HCT116 (cell line): ENCODE measurements around the gene PLEKHG1. TPM values are rescaled to one million over a fixed set of nuclear protein-coding genes. Genes with fewer than 3 reads are reported as not detected.

Source experiments
- ATAC-seq: fragments of 200-7000 bp; cut with Tn5 transposase; 2 replicates; pipeline ENCODE4 v1.9.1; 2020; ENCODE audit warnings: mild to moderate bottlenecking, moderate library complexity
- BruUV-seq: library from RNA; stranded (reverse); fragments of 400-500 nt; replicated peaks from 2 replicates; lab custom pipeline; 2021; lab: Mats Ljungman, UMichigan
- CTCF ChIA-PET: fragments of 300-600 bp; sonication (Branson Sonifier 250); formaldehyde crosslinking; loops from one replicate; lab custom pipeline; 2021; ENCODE audit warnings: antibody characterized with exemption; lab: Charles Lee
- POLR2A ChIA-PET: fragments of 300-600, 350-600 bp; sonication (Branson Sonifier 250); formaldehyde crosslinking; loops from one replicate; lab custom pipeline; 2021; ENCODE audit warnings: antibody characterized with exemption; lab: Charles Lee
- RAD21 ChIA-PET, 2 experiments: fragments of 300-600 bp; sonication (Branson Sonifier 250); formaldehyde crosslinking; loops; one replicate each; lab custom pipeline; 2023; ENCODE audit warnings: low total read pairs in 2 of 2; ENCODE audit not compliant: uncharacterized antibody in 2 of 2, unreplicated experiment in 2 of 2, low non-redundant PET in 1 of 2; lab: Charles Lee
- DNase-seq: peaks from one replicate; pipeline ENCODE4 v3.0.0-alpha.2; 2010; ENCODE audit warnings: low read depth, low spot score
- H2AFZ ChIP-seq: fragments of 200-600 bp; shearing (Covaris generic), sonication (generic); 2 replicates; pipeline ENCODE4 v1.6.1; 2017; ENCODE audit warnings: low read depth, mixed run types, mixed read lengths, antibody characterized with exemption, low read length; ENCODE audit not compliant: poor library complexity, severe bottlenecking
- H3K27ac ChIP-seq: 2 replicates; pipeline ENCODE4 v1.5.1; 2012; ENCODE audit warnings: low read depth, low read length
- H3K27me3 ChIP-seq: fragments of 200-600 bp; sonication (generic); 2 replicates; pipeline ENCODE4 v1.6.1; 2016; ENCODE audit warnings: mixed run types, low read length, mixed read lengths; ENCODE audit not compliant: insufficient read depth
- H3K36me3 ChIP-seq, 2 experiments: fragments of 200-500 bp in 1 of 2; fragments of 200-600 bp in 1 of 2; sonication (Bioruptor generic) in 1 of 2; sonication (generic) in 1 of 2; 2 replicates each; pipeline versions ENCODE4 v1.5.1 to v1.6.1; 2014 to 2016; ENCODE audit warnings: low read length in 2 of 2, inconsistent platforms in 1 of 2, mixed read lengths in 1 of 2, mixed run types in 1 of 2; ENCODE audit not compliant: insufficient read depth in 2 of 2, control insufficient read depth in 1 of 2
- H3K4me1 ChIP-seq, 2 experiments: fragments of 200-600 bp in 1 of 2; sonication (generic) in 1 of 2; 2 replicates each; pipeline versions ENCODE4 v1.5.1 to v1.6.1; 2012 to 2017; ENCODE audit warnings: low read length in 2 of 2, inconsistent platforms in 1 of 2, mild to moderate bottlenecking in 1 of 2, mixed read lengths in 1 of 2, mixed run types in 1 of 2, moderate library complexity in 1 of 2; ENCODE audit not compliant: insufficient read depth in 2 of 2, control insufficient read depth in 1 of 2
- H3K4me2 ChIP-seq: fragments of 200-600 bp; sonication (generic); 2 replicates; pipeline ENCODE4 v1.6.1; 2017; ENCODE audit warnings: mixed run types, low read length, mixed read lengths
- H3K4me3 ChIP-seq, 2 experiments: fragments of 200-600 bp in 1 of 2; sonication (generic) in 1 of 2; replicated peaks in 1 of 2; 2 replicates each; pipeline ENCODE4 v1.5.1; 2011 to 2016; ENCODE audit warnings: low read length in 2 of 2, control low read depth in 1 of 2, low read depth in 1 of 2, mild to moderate bottlenecking in 1 of 2, mixed read lengths in 1 of 2, mixed run types in 1 of 2
- H3K79me2 ChIP-seq: fragments of 200-600 bp; sonication (generic); 2 replicates; pipeline ENCODE4 v1.6.1; 2017; ENCODE audit warnings: mild to moderate bottlenecking, mixed run types, low read length, moderate library complexity, mixed read lengths; ENCODE audit not compliant: insufficient read depth
- H3K9ac ChIP-seq: fragments of 200-600 bp; sonication (generic); 2 replicates; pipeline ENCODE4 v1.6.1; 2016; ENCODE audit warnings: low read length, mixed read lengths
- H3K9me2 ChIP-seq: fragments of 200-600 bp; sonication (generic), shearing (Covaris generic); 2 replicates; pipeline ENCODE4 v1.6.1; 2017; ENCODE audit warnings: mixed run types, mild to moderate bottlenecking, moderate library complexity; ENCODE audit not compliant: insufficient read depth
- H3K9me3 ChIP-seq, 2 experiments: fragments of 200-500 bp in 1 of 2; fragments of 200-600 bp in 1 of 2; sonication (Bioruptor generic) in 1 of 2; sonication (generic) in 1 of 2; 2 replicates each; pipeline ENCODE4 v1.6.1; 2014 to 2017; ENCODE audit warnings: low read length in 2 of 2, mixed read lengths in 2 of 2, inconsistent platforms in 1 of 2, low read depth in 1 of 2, mild to moderate bottlenecking in 1 of 2, mixed run types in 1 of 2, moderate library complexity in 1 of 2; ENCODE audit not compliant: control insufficient read depth in 1 of 2, insufficient read depth in 1 of 2
- H4K20me1 ChIP-seq: fragments of 200-600 bp; sonication (generic), shearing (Covaris generic); 2 replicates; pipeline ENCODE4 v1.6.1; 2017; ENCODE audit warnings: mixed run types, mild to moderate bottlenecking, moderate library complexity; ENCODE audit not compliant: insufficient read depth
- CBX3 ChIP-seq: IDR thresholded peaks from 2 replicates; pipeline ENCODE4 v1.6.1; 2012; ENCODE audit warnings: low read depth
- CEBPB ChIP-seq: IDR thresholded peaks from 2 replicates; pipeline ENCODE4 v1.6.1; 2012; ENCODE audit warnings: low read depth
- EGR1 ChIP-seq: IDR thresholded peaks from 2 replicates; pipeline ENCODE4 v1.6.1; 2012; ENCODE audit warnings: low read depth
- EZH2 ChIP-seq: fragments of 200-600 bp; sonication (generic); IDR thresholded peaks from 2 replicates; pipeline ENCODE4 v1.6.1; 2017; ENCODE audit warnings: antibody characterized with exemption, mixed run types
- FOSL1 ChIP-seq: IDR thresholded peaks from 2 replicates; pipeline ENCODE4 v1.6.1; 2012; ENCODE audit warnings: low read depth
- JUND ChIP-seq: IDR thresholded peaks from 2 replicates; pipeline ENCODE4 v1.6.1; 2012
- POLR2AphosphoS5 ChIP-seq: IDR thresholded peaks from 2 replicates; pipeline ENCODE4 v1.6.1; 2011; ENCODE audit warnings: mild to moderate bottlenecking, low read depth, low read length, moderate library complexity
- RAD21 ChIP-seq: IDR thresholded peaks from 2 replicates; pipeline ENCODE4 v1.6.1; 2012; ENCODE audit warnings: low read depth, mild to moderate bottlenecking
- SIN3A ChIP-seq: IDR thresholded peaks from 2 replicates; pipeline ENCODE4 v1.6.1; 2012; ENCODE audit warnings: low read depth
- SRF ChIP-seq: IDR thresholded peaks from 2 replicates; pipeline ENCODE4 v1.6.1; 2012; ENCODE audit warnings: low read depth
- YY1 ChIP-seq: IDR thresholded peaks from 2 replicates; pipeline ENCODE4 v1.6.1; 2011; ENCODE audit warnings: low read length, low read depth, moderate library complexity, mild to moderate bottlenecking; ENCODE audit not compliant: insufficient replicate concordance; ENCODE audit errors: extremely low read depth
- ZFX ChIP-seq: fragments of 450-650 bp; IDR thresholded peaks from 2 replicates; pipeline ENCODE4 v1.6.1; 2017
- ZNF274 ChIP-seq: fragments of 200-500 bp; sonication (Bioruptor generic); IDR thresholded peaks from 2 replicates; pipeline ENCODE4 v1.6.1; 2014; ENCODE audit warnings: mild to moderate bottlenecking, low read depth, low read length, inconsistent platforms
- intact Hi-C: fragments of 100-400 bp; cut with micrococcal nuclease; formaldehyde crosslinking; loops from 2 replicates; pipeline ENCODE4 v1.10.0; 2022
- total RNA-seq: library from RNA; stranded (reverse); gene quantifications from one replicate; pipeline ENCODE4 v1.2.1, GENCODE V29; 2021; ENCODE audit not compliant: unreplicated experiment
- TF ChIP-seq, protein P1 (sequence below): IDR thresholded peaks from 2 replicates; pipeline ENCODE4 v1.6.1; 2012; ENCODE audit warnings: low read depth
- TF ChIP-seq, protein P2 (sequence below): IDR thresholded peaks from 2 replicates; pipeline ENCODE4 v1.6.1; 2011; ENCODE audit warnings: mild to moderate bottlenecking, low read length, moderate library complexity; ENCODE audit not compliant: insufficient replicate concordance; ENCODE audit errors: extremely low read depth
- TF ChIP-seq, protein P3 (sequence below): IDR thresholded peaks from 2 replicates; pipeline ENCODE4 v1.6.1; 2012

Gene PLEKHG1
- total RNA-seq, 1 experiment from 2014 or later, result 10.4 TPM

DNA sequence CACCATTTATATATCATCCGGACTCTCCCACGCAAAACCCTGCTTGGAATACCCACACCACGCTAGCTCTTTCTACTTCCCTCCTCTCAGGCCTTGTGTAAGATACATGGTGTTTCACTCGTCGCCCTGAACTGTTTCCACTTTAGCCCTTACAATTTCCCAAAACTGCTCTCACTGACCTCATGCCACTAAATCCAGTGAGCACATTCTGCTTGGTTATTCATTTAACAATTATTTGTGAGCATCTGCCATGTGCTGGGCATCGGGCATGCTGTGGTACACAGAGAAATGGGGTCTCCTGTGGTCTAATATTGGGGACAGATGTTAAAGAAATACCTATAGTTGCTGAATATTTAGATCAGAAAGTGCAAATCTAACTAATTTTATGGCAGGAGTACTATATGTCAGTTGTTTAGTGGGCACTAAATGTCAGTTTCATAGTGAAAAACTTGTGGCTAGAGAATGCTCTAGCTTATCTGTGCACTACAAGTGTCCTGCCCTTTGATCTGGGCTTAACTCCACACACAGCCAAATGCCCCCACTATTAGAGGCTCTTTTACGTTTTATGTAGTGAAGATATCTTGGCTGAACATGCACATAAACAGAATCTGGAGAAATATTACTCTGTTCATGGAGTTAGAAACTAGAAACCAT, 41.0 kb downstream of the PLEKHG1 start:
- no peak for ATAC-seq
- no TSS peak for BruUV-seq

DNA sequence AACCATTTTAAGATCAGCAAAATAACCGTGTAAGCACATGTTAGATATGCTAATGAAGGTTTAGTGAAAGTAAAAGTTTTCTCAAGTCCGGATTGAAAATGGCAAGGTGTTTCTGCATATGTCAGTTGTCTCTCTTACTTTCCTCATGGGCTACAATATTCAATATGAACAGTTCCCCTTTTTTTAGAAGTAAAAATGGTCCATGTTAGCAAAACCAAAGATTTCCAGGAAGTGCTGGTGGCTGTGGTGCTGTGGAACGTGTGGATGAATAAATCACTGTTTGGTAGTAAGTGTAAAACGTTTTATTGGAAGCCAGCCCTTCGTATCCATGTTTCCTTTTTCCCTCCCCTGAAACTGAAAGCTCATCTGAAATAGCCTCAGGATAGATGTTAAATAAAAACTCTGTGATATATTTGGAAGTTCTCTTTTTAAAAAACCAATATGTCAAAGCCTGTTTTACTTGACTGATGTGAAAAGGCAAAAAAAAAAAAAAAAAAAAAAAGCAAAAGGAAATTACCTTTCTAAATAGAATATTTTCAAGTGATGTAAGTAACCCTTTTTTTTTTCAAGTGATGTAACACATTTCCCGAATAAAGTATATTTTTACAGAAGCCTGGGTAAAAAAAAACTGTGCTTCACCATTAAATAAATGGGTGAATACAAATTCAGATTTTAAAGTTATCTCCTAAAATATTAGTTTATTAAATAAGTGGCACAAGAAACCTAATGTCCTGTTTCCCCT, 41.9 kb downstream of the PLEKHG1 start:
- H3K9me2 ChIP-seq, result no peaks in the 10 kb centered on the region
- CTCF ChIA-PET, result no interaction called here
- intact Hi-C loops, result no loop called here
- RAD21 ChIA-PET, result no interaction called here
- no peaks in the 10 kb centered on the region for H3K79me2 ChIP-seq
- TF ChIP-seq CBX3 (no peak), CEBPB (no peak), EGR1 (no peak), RAD21 (no peak), JUND (no peak), ZFX (no peak), EZH2 (no peak), SRF (no peak), ZNF274 (no peak), SIN3A (no peak), POLR2AphosphoS5 (no peak)
- TF ChIP-seq, protein P1, sequence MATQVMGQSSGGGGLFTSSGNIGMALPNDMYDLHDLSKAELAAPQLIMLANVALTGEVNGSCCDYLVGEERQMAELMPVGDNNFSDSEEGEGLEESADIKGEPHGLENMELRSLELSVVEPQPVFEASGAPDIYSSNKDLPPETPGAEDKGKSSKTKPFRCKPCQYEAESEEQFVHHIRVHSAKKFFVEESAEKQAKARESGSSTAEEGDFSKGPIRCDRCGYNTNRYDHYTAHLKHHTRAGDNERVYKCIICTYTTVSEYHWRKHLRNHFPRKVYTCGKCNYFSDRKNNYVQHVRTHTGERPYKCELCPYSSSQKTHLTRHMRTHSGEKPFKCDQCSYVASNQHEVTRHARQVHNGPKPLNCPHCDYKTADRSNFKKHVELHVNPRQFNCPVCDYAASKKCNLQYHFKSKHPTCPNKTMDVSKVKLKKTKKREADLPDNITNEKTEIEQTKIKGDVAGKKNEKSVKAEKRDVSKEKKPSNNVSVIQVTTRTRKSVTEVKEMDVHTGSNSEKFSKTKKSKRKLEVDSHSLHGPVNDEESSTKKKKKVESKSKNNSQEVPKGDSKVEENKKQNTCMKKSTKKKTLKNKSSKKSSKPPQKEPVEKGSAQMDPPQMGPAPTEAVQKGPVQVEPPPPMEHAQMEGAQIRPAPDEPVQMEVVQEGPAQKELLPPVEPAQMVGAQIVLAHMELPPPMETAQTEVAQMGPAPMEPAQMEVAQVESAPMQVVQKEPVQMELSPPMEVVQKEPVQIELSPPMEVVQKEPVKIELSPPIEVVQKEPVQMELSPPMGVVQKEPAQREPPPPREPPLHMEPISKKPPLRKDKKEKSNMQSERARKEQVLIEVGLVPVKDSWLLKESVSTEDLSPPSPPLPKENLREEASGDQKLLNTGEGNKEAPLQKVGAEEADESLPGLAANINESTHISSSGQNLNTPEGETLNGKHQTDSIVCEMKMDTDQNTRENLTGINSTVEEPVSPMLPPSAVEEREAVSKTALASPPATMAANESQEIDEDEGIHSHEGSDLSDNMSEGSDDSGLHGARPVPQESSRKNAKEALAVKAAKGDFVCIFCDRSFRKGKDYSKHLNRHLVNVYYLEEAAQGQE, result no peak
- TF ChIP-seq, protein P2, sequence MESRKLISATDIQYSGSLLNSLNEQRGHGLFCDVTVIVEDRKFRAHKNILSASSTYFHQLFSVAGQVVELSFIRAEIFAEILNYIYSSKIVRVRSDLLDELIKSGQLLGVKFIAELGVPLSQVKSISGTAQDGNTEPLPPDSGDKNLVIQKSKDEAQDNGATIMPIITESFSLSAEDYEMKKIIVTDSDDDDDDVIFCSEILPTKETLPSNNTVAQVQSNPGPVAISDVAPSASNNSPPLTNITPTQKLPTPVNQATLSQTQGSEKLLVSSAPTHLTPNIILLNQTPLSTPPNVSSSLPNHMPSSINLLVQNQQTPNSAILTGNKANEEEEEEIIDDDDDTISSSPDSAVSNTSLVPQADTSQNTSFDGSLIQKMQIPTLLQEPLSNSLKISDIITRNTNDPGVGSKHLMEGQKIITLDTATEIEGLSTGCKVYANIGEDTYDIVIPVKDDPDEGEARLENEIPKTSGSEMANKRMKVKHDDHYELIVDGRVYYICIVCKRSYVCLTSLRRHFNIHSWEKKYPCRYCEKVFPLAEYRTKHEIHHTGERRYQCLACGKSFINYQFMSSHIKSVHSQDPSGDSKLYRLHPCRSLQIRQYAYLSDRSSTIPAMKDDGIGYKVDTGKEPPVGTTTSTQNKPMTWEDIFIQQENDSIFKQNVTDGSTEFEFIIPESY, result no peak
- no peak overlapping the region for H3K9ac ChIP-seq
- no peak overlapping the region for H3K27ac ChIP-seq
- DNase-seq (no peak), ATAC-seq (no peak)
- no peaks in the 10 kb centered on the region for H3K4me1 ChIP-seq
- H3K27me3 ChIP-seq, result no peaks in the 10 kb centered on the region
- no peak overlapping the region for H3K4me2 ChIP-seq
- H3K36me3 ChIP-seq, result no peaks in the 10 kb centered on the region
- no peak overlapping the region for H2AFZ ChIP-seq
- H3K4me3 ChIP-seq, result no peak overlapping the region
- no peaks in the 10 kb centered on the region for H4K20me1 ChIP-seq
- POLR2A ChIA-PET, result no interaction called here
- H3K9me3 ChIP-seq, result no peaks in the 10 kb centered on the region
- no TSS peak for BruUV-seq

More for the DNA sequence above, 41.0 kb downstream of the PLEKHG1 start:
- no peak overlapping the region for H3K4me3 ChIP-seq
- H4K20me1 ChIP-seq, result no peaks in the 10 kb centered on the region
- POLR2A ChIA-PET, result no interaction called here
- no peaks in the 10 kb centered on the region for H3K9me3 ChIP-seq
- CTCF ChIA-PET, result no interaction called here
- H3K36me3 ChIP-seq, result no peaks in the 10 kb centered on the region
- no peaks in the 10 kb centered on the region for H3K27me3 ChIP-seq
- H3K4me1 ChIP-seq, result no peaks in the 10 kb centered on the region
- H3K79me2 ChIP-seq, result no peaks in the 10 kb centered on the region
- H3K9me2 ChIP-seq, result no peaks in the 10 kb centered on the region
- no peak for DNase-seq
- H2AFZ ChIP-seq, result no peak overlapping the region
- TF ChIP-seq, protein P3, sequence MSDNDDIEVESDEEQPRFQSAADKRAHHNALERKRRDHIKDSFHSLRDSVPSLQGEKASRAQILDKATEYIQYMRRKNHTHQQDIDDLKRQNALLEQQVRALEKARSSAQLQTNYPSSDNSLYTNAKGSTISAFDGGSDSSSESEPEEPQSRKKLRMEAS, result no peak
- no peak for TF ChIP-seq YY1
- TF ChIP-seq FOSL1, result no peak
- H3K9ac ChIP-seq, result no peak overlapping the region
- no peak overlapping the region for H3K4me2 ChIP-seq
- intact Hi-C loops, result no loop called here
- RAD21 ChIA-PET, result no interaction called here
- H3K27ac ChIP-seq, result no peak overlapping the region
